SW 1271 (cell line): Measurements from ENCODE around the gene SSUH2.
"Not testable (repeated sequence)": the region's sequence is repeated elsewhere in the genome, so short reads cannot be mapped to it uniquely, and the experiment has no call there.

ENCODE experiments used
- DNase-seq, 2 experiments: peaks; one replicate each; lab custom pipeline; 2025; lab: John Stamatoyannopoulos, UW

The SSUH2 gene, protein sequence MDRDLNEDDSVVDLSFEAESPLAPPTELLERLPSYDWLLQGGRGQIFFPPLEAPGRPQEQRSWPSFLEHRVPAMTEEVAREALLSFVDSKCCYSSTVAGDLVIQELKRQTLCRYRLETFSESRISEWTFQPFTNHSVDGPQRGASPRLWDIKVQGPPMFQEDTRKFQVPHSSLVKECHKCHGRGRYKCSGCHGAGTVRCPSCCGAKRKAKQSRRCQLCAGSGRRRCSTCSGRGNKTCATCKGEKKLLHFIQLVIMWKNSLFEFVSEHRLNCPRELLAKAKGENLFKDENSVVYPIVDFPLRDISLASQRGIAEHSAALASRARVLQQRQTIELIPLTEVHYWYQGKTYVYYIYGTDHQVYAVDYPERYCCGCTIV

DNA sequence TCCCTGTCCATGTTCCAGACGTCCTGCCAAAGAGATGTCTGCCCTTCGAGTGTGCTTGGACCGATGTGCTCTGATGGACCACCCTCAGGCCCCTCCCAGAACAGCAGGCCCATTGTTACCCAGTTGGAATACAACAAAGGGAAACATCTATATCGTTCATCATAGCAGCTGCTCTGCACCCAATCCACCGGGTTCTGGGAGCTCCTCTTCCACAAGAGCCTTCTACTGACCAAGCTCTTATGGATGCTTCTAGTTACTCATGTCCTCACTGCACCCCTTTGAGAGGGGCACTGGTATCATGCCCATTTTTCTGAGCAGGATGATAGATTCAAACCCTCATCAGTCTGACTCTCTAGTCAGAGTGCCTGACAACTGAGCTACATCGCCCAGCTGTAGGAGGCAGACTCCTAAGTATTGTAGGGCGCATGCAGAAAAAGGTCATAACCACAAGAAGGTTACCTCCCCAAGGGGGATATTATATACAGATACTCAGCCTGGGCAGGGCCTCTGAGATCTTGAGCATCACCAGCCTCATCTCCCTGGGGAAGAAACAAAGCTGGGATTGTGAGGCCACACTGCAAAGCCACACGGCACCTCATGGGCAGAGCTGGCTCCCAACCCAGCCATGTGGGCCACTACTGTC is at the start of gene SSUH2:
SSUH2 (minus strand) TSS at position 51 of the 643 bp plus-strand sequence; CDS start at position 11, 40 bp downstream.
- no peak for DNase-seq

DNA sequence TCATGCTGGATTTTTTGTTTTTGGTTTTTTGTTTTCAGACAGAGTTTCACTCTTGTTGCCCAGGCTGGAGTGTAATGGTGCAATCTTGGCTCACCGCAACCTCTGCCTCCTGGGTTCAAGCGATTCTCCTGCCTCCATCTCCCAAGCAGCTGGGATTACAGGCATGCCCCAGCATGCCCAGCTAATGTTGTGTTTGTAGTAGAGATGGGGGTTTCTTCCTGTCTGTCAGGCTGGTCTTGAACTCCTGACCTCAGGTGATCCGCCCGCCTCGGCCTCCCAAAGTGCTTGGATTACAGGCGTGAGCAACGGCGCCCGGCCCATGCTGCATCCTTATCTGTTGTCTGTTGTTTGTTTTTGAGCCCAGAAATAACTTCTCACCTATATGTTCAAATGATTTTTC is 46.7 kb upstream of the SSUH2 start:
- DNase-seq: not testable (repeated sequence)

DNA sequence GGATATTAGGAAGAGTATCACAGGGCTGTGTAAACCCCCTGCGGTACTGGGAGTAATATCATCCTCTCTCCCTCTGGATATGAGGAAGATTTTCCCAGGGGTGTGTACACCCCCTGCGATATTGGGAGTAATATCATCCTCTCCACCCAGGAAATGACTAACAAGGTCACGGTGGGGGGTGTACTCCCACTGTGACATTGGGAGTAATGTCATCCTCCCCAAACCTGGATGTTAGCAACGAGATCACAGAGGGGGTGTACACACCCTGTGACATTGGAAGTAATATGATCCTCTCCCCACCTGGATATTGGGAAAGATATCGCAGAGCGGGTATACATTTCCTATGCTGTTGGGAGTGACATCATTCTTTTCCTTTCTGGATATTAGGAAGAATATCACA is 40.4 kb upstream of the SSUH2 start:
- DNase-seq: not testable (repeated sequence)

DNA sequence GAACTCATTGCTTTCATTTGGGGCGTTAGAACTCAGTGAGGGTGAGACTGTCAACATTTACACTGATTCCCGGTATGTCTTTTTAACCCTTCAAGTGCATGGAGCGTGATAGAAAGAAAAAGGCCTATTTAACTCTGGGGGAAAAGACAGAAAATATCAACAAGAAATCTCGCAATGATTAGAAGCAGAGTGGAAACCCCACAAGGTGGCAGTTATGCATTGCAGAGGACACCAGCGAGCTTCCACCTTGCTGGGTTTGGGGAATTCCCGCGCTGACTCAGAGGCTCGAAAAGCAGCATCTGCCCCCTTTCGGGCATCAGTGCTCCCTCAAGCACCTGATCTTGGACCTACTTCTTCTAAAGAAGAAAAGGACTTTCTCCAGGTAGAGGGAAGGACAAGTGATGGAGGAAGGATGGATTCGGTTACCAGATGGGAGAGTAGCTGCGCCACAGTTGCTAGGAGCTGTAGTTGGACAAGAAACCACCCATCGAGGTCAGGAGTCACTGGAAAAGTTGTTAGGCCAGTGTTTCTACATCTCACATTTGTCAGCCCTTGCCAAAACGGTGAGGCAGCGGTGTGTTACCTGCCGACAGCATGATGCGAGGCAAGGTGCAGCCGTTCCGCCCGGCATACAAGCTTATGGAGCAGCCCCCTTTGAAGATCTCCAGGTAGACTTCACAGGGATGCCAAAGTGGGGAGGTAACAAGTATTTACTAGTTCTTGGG is 38.4 kb upstream of the SSUH2 start:
- peak in 1 of 2 experiments; percentile 11 for DNase-seq

DNA sequence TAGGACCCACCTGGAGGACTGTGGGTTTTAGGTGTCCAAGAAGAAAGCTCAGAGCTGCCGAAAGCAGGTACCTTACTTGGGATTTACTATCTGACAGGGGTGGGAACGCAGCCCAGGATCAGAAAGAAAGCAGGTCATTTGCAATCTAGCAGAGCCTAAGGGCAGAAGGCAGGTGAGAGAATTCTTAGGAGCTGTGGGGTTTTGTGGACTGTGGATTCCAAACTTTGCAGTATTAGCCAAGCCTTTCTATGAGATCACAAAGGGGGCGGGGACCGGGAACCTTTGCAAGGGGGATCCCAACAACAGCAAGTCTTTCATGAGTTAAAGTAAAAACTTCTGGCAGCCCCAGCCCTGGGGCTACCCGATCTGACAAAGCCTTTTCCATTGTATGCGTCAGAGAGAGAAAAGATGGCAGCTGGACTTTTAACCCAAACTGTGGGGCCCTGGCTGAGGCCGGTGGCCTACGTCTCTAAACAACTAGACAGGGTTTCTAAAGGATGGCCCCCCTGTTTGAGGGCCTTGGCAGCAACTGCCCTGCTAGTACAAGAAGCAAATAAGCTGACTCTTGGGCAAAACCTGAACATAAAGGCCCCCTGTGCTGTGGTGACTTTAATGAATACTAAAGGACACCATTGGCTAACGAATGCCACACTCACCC is 37.4 kb upstream of the SSUH2 start:
- DNase-seq: not testable (repeated sequence)

DNA sequence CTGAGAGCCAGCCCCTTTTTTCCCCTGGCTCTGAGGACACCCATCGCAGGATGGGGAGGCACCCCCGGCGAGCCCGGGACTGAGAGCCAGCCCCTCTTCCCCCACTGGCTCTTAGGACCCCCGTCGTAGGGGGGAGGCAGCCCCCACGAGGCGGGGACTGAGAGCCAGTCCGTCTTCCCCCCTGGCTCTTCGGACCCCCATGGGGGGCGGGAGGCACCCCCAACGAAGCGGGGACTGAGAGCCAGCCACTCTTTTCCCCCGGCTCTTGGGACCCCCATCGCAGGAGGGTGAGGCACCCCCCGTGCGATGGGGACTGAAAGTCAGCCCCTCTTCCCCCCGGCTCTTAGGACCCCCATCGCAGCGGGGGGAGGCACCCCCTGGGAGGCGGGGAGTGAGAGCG is 36.8 kb upstream of the SSUH2 start:
- DNase-seq: no peak

DNA sequence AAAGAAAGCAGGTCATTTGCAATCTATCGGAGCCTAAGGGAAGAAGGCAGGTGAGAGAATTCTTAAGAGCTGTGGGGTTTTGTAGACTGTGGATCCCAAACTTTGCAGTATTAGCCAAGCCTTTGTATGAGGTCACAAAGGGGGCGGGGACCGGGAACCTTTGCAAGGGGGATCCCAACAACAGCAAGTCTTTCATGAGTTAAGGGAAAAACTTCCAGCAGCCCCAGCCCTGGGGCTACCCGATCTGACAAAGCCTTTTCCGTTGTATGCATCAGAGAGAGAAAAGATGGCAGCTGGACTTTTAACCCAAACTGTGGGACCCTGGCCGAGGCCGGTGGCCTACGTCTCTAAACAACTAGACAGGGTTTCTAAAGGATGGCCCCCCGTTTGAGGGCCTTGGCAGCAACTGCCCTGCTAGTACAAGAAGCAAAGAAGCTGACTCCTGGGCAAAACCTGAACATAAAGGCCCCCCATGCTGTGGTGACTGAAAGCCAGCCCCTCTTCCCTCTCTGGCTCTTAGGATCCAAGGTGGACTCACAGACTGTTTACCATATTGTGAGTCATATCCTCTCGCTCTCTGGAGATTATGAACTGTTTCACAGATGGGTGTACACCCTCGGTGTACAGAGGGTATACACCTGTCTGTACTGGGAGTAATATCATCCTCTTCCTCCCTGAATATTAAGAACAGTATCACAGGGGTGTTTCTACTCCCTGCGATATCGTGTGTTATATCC is 35.4 kb upstream of the SSUH2 start:
- DNase-seq: peak in 1 of 2 experiments; percentile 63

DNA sequence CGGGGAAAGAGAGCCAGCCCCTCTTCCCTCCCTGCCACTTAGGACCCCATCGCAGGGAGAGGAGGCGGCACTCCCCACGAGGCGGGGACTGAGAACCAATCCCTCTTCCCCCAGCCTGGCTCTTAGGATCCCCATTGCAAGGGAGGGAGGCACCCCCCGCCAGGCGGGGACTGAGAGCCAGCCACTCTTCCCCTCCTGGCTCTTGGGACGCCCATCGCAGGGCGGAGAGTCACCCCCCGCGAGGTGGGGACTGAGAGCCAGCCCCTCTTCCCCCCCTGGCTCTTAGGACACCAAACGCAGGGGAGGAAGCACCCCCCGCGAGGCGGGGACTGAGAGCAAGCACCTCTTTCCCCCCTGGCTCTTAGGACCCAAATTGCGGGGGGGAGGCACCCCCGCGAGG is 34.2 kb upstream of the SSUH2 start:
- DNase-seq: no peak

DNA sequence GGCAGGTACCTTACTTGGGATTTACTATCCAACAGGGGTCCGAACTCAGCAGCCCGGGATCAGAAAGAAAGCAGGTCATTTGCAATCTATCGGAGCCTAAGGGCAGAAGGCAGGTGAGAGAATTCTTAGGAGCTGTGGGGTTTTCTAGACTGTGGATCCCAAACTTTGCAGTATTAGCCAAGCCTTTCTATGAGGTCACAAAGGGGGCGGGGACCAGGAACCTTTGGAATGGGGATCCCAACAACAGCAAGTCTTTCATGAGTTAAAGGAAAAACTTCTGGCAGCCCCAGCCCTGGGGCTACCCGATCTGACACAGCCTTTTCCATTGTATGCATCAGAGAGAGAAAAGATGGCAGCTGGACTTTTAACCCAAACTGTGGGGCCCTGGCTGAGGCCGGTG is 32.7 kb upstream of the SSUH2 start:
- DNase-seq: not testable (repeated sequence)

DNA sequence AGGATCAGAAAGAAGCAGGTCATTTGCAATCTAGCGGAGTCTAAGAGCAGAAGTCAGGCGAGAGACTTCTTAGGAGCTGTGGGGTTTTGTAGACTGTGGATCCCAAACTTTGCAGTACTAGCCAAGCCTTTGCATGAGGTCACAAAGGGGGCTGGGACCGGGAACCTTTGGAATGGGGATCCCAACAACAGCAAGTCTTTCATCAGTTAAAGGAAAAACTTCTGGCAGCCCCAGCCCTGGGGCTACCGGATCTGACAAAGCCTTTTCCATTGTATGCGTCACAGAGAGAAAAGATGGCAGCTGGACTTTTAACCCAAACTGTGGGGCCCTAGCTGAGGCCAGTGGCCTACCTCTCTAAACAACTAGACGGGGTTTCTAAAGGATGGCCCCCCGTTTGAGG is 31.0 kb upstream of the SSUH2 start:
- DNase-seq: not testable (repeated sequence)

DNA sequence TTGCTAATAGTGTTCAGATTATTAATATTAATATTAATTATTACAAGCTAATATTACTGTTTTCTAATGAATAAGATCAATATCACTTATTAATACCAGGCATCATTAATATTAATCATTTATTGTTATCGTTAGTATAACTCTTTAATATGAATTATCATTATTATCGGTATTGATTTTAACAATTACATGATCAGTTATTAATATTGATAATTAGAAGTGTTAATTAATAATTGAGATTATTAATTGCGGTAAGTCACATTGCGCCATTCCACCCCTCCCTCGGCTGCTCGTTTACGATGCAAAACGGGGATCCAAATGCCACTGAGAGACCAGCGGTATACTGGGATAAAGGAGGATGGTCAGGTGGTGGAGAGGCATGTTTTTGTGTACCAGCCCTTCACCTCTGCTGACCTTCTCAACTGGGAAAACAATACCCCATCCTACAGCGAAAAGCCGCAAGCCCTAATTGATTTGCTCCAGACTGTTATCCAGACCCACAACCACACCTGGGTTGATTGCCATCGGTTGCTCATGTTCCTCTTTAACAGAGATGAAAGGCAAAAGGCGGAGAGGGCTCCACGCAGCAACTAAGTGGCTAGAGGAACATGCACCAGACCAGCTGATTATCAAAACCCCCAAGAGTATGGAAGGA is 28.6 kb upstream of the SSUH2 start:
- DNase-seq: no peak

DNA sequence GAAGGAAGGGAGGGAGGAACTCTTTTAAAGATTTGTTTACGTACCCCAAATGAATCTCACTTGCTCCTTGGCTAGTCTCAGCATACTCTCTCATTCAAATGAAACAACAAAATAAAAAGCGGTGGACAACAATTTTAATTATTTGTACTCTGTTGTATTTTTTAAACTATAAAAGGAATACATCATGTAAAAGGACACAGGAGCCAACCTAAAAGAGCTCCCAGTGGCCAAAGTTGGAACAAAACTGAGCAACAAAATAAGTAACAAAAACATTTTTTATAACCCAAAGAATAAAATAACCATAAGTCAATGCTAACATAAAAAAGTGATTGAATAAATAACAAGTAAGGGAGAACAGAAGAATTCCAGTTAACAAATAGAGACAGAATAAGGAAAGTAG is 24.4 kb upstream of the SSUH2 start:
- DNase-seq: no peak

DNA sequence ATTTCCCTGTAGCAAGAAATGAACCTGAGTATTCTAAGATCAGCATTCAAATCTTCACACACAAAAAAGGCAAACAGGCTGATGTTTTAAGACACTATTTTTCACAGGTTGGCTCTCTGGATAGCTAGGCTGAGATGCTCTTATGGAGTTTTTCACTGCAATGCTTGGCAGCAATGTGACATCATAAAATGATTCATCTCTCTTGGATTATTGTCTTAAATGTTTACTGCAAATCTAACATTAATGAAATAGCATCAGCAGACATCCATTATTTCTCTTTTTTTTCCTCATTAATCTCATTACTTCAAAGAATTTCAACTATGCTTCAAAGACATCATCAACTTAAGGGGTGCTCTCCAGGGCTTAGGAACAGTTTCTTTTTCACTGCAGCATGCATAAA is 23.6 kb upstream of the SSUH2 start:
- DNase-seq: no peak

DNA sequence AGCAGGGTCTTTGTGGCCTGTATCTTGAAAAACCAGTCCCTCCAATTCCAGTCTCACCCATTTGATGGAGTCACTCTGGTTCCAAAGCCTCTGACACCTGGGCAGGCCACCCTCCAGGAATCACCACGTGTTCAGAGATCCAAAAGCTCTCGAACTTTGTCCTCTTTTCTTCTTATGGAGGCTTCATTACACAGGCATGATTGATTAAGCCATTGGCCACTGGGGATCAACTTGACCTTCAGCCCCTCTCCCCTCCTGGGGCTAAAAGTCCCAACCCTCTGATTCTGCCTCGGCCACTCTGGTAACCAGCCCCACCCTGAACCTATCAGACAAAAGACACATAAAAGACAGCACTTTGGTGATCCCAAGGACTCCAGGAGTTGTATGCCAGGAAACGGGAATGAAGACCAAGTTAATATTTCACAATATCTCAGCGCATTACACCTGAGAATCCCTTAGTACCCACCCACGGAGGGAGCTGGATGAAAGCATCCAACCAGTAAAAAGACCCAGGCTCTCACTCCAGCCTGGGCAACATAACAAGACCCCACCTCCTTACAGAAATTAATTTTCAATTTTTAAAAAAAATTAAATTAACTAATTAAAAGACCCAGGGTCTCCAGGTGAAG is 23.0 kb upstream of the SSUH2 start:
- DNase-seq: no peak

DNA sequence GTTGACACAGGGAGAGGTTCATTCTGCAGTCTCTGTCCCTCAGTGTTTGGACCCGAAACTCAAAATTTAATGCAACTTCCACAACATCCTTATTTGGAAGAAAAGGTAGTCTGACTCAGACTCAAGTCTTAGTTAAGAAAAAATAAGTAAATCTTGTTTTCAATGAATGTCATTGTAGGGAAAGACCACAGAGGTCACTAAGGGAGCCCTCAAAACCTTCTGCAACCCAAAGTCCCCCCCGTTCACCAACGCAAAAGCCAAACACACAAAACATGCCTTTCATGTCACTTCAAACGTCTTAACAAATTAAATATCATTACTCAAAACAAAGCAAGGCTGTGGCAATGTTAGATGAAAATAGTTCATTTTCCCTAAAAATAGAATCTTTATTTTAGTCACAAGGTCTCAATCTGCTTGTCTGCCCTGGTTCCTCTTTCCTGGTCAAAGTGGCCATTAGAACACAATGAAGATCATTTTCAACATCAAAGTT is 20.9 kb upstream of the SSUH2 start:
- no peak for DNase-seq

DNA sequence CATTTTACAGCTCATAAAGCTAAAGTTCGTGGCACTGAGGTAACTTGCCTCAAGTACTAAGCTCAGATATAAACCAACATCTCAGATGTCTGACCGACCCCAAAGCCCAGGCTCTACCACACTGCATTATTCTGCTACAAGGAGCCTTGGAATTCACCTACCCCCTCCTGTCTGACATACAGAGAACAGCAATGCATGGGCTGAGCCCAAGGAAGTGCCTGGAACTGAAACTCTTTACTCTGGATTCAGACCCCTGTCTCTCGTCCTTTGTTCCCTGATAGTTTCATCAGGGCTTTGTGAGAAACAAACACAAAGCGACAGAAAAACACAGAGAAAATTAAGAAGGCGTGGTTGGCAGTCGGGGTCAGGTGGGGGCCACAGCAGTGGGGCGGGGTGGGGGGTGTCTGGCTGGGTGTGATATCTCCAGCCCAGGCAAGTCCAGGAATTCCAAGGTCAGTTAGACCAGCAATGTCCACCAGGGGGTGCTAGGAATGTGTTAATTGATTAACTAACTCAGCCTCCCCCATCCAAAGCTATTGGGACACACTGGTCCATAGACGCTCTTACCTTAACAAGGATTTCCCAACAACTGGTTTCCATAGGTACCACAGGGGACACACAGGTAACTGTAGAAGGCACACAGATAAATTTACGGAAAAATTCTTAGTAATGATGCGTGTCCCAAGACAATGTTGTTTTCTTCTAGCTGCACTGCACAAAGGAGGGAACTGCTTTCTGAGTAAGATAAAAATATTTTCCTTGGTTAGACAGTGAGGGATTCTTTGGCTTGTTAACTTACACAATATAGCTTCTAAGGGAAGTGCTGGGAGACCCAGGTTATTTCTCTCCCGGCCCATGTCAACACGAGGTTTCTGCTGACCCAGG is 18.8 kb upstream of the SSUH2 start:
- peak; percentile 25 to 75 for DNase-seq

DNA sequence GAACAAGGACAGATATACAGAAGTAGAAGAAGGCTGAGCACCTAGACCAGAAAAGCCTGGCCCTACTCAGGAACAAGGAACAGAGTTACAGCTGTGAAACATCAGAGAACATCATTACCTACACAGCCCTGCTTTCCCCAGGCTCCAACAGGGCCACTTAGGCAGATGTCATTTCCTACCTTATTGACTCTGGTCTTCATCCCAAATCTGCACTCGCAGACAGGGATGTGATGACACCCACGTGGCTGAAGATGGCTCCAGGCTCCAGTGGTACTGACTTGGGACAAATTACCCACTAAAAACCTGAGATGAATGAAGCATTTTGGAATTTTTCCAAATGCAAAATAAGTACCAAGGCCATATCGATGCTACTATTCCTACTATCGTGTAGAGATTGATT is 18.0 kb upstream of the SSUH2 start:
- DNase-seq: no peak

DNA sequence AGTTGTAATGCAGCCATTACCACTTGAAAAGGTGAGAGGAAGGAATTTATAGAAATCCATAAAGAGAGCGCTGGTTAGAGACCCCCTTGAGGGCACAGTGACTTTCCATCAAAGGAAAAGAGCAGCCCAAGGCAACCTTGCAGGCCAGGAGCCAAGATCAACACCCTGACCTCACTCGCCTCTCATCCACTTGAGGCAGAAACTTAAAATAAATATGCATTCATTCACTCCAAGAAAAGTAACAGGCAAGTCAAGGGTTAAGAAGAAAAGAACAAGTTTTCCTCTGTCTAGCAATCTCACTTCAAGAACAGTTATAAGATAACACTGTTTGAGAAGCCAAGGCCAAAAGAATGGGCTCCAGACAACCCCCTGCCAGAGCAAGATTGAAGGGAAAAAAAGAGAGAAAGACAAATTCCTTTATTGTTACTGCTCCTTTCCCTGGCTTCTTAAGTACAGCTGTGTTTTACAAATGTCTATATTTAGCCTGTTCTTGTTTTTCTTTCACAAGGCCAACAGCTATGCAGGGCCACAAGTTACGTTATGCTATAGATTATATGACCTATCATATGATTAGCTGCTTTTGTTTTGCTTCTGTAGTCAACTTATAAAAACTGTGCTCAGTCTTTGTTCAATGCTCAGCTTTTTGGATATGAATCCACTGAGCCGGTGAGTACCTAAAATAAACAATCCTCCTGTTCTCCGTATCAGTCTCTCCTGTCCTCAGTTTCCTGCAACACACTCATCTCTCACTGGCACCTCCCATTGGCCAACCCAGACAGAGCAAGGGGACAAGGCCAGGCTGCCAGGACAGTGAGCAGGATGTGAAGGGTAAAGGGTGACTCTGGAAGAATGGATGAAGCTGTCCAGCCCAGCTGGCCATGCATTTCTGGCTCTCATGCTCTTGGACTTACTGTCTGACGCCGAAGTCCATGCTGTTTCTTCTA is 15.8 kb upstream of the SSUH2 start:
- DNase-seq: peak in 1 of 2 experiments; percentile 8
